ENCODE data around the gene THADA. TPM values are rescaled to one million over a fixed set of nuclear protein-coding genes. Genes with fewer than 3 reads are reported as not detected.
A peak's percentile ranks its signal among the peaks of the same experiment; 100 is the strongest.
"Not testable (repeated sequence)": the region's sequence is repeated elsewhere in the genome, so short reads cannot be mapped to it uniquely, and the experiment has no call there.

THADA gene
- total RNA-seq, 1 donor from 2014 or later, result 48.4 TPM

GRCh38 chr2:43612944-43613343 lies 17.1 kb upstream of the THADA start:
- Mint-ChIP-seq H3K27ac (no peak overlapping the region), H3K36me3 (ENCODE audit: low read depth) (no peaks in the 10 kb centered on the region), H3K27me3 (ENCODE audit: low read depth) (peaks cover 4% of the 10 kb centered on the region), H3K4me3 (ENCODE audit: low read depth) (no peak overlapping the region), H3K4me1 (ENCODE audit: low read depth) (peaks cover 9% of the 10 kb centered on the region), H3K9me3 (no peaks in the 10 kb centered on the region)
- intact Hi-C loops (cut with micrococcal nuclease), result loop anchor here (2.0 to 5.0 kb wide), 2 partner anchors 24 to 159 kb away; partner anchors contain the start of genes DYNC2LI1 and PLEKHH2
- no peak for DNase-seq (ENCODE audit: low spot score)

GRCh38 chr2:43611987-43612894 lies 16.4 kb upstream of the THADA start:
- Mint-ChIP-seq H3K9me3 (no peaks in the 10 kb centered on the region), H3K4me3 (ENCODE audit: low read depth) (no peak overlapping the region), H3K27ac (no peak overlapping the region), H3K4me1 (ENCODE audit: low read depth) (peaks cover 9% of the 10 kb centered on the region), H3K27me3 (ENCODE audit: low read depth) (peaks cover 4% of the 10 kb centered on the region), H3K36me3 (ENCODE audit: low read depth) (no peaks in the 10 kb centered on the region)
- DNase-seq (ENCODE audit: low spot score), result peak; percentile 61
- intact Hi-C loops (cut with micrococcal nuclease), result loop anchor here (2.0 to 5.0 kb wide), 2 partner anchors 25 to 160 kb away; partner anchors contain the start of genes DYNC2LI1 and PLEKHH2

DNA sequence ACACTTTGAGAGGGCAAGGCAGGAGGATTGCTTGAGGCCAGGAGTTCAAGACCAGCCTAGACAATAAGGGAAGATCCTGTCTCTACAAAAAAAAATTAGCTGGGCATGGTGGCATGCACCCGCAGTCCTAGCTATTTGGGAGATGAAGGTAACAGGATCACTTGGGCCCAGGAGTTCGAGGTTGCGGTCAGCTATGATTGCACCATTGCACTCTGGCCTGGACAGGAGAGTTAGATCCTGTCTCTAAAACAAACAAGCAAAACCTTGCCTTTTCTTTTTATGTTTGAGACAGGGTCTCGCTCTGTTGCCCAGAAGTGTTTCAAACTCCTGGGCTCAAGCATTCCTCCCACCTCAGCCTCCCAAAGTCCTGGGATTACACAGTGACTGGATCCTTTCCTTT lies 14.5 kb upstream of the THADA start:
- DNase-seq (ENCODE audit: low spot score), result no peak
- H3K27me3 Mint-ChIP-seq (ENCODE audit: low read depth), result no peaks in the 10 kb centered on the region
- H3K9me3 Mint-ChIP-seq, result no peaks in the 10 kb centered on the region
- H3K4me1 Mint-ChIP-seq (ENCODE audit: low read depth), result peaks cover 9% of the 10 kb centered on the region
- no peak overlapping the region for H3K27ac Mint-ChIP-seq
- no peak overlapping the region for H3K4me3 Mint-ChIP-seq (ENCODE audit: low read depth)
- no peaks in the 10 kb centered on the region for H3K36me3 Mint-ChIP-seq (ENCODE audit: low read depth)
- intact Hi-C loops (cut with micrococcal nuclease), result loop anchor here (5.0 kb wide), 1 partner anchor 162 kb away; the partner anchor contains the start of gene DYNC2LI1

DNA sequence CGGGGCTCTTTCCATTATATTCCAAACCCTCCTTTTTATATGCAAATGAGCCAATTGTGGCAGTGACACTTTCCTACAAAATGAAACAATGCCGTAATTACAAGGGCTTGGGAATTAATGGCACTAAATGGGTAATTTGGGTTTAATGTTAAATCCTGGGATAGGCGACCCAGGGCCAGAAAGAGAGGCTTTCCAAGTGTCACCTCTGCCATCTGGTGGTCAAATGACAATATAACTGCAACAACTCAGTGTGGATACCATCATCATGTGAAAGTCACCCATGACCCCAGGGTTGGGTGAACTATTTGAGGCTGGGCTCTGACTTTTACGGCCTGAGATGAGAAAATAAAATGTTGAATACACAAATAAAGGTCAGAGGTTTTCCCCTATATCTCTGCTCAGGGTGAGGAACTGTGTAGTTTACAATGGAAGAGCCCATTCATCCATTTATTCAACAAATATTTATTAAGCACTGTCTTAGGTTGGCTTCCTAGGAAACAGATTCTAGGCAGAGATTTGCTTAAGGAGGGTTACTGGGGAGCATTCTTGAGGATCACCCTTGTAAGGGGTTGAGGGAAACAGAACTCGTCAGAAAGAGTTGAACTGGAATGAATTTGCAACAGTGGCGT lies 13.6 kb upstream of the THADA start:
- no peak overlapping the region for H3K4me3 Mint-ChIP-seq (ENCODE audit: low read depth)
- no peaks in the 10 kb centered on the region for H3K9me3 Mint-ChIP-seq
- no peak overlapping the region for H3K27ac Mint-ChIP-seq
- no peaks in the 10 kb centered on the region for H3K27me3 Mint-ChIP-seq (ENCODE audit: low read depth)
- H3K4me1 Mint-ChIP-seq (ENCODE audit: low read depth), result peaks cover 14% of the 10 kb centered on the region
- intact Hi-C loops (cut with micrococcal nuclease), result loop anchor here (5.0 kb wide), 3 partner anchors 268 to 782 kb away; no protein-coding TSS in a partner anchor
- no peaks in the 10 kb centered on the region for H3K36me3 Mint-ChIP-seq (ENCODE audit: low read depth)
- no peak for DNase-seq (ENCODE audit: low spot score)

GRCh38 chr2:43605851-43606250 lies 10.0 kb upstream of the THADA start:
- no peak overlapping the region for H3K27ac Mint-ChIP-seq
- H3K4me3 Mint-ChIP-seq (ENCODE audit: low read depth), result no peak overlapping the region

GRCh38 chr2:43605079-43605655 lies 9.3 kb upstream of the THADA start:
- Mint-ChIP-seq H3K27ac (peak overlapping the region; percentile 40), H3K27me3 (ENCODE audit: low read depth) (no peaks in the 10 kb centered on the region), H3K36me3 (ENCODE audit: low read depth) (no peaks in the 10 kb centered on the region), H3K4me1 (ENCODE audit: low read depth) (peaks cover 18% of the 10 kb centered on the region), H3K4me3 (ENCODE audit: low read depth) (no peak overlapping the region), H3K9me3 (no peaks in the 10 kb centered on the region)
- intact Hi-C loops (cut with micrococcal nuclease), result loop anchor here (5.0 kb wide), 3 partner anchors 272 to 778 kb away; no protein-coding TSS in a partner anchor
- no peak for DNase-seq (ENCODE audit: low spot score)

More at GRCh38 chr2:43605851-43606250, 10.0 kb upstream of the THADA start:
- intact Hi-C loops (cut with micrococcal nuclease), result loop anchor here (5.0 kb wide), 3 partner anchors 271 to 779 kb away; no protein-coding TSS in a partner anchor
- no peaks in the 10 kb centered on the region for H3K9me3 Mint-ChIP-seq
- peaks cover 18% of the 10 kb centered on the region for H3K4me1 Mint-ChIP-seq (ENCODE audit: low read depth)
- H3K27me3 Mint-ChIP-seq (ENCODE audit: low read depth), result no peaks in the 10 kb centered on the region
- H3K36me3 Mint-ChIP-seq (ENCODE audit: low read depth), result no peaks in the 10 kb centered on the region
- DNase-seq (ENCODE audit: low spot score), result no peak

- Mint-ChIP-seq H3K9me3 (no peaks in the 10 kb centered on the region), H3K4me3 (ENCODE audit: low read depth) (no peak overlapping the region), H3K27ac (peak overlapping the region; percentile 40), H3K36me3 (ENCODE audit: low read depth) (no peaks in the 10 kb centered on the region), H3K4me1 (ENCODE audit: low read depth) (peaks cover 18% of the 10 kb centered on the region), H3K27me3 (ENCODE audit: low read depth) (no peaks in the 10 kb centered on the region)
- intact Hi-C loops (cut with micrococcal nuclease), result loop anchor here (5.0 kb wide), 3 partner anchors 273 to 777 kb away; no protein-coding TSS in a partner anchor
- DNase-seq (ENCODE audit: low spot score), result no peak
Measured at GRCh38 chr2:43604674-43605073, 8.8 kb upstream of the THADA start.

GRCh38 chr2:43600596-43600995 lies 4.8 kb upstream of the THADA start:
- intact Hi-C loops (cut with micrococcal nuclease); DNase-seq (ENCODE audit: low spot score); H3K36me3 Mint-ChIP-seq (ENCODE audit: low read depth); H3K27me3 Mint-ChIP-seq (ENCODE audit: low read depth); H3K27ac Mint-ChIP-seq; H3K9me3 Mint-ChIP-seq; H3K4me3 Mint-ChIP-seq (ENCODE audit: low read depth): not testable (repeated sequence)
- H3K4me1 Mint-ChIP-seq (ENCODE audit: low read depth), result peaks cover 24% of the 10 kb centered on the region

GRCh38 chr2:43594875-43595274 lies 963 bp downstream of the THADA start:
- H3K4me1 Mint-ChIP-seq (ENCODE audit: low read depth), result peaks cover 32% of the 10 kb centered on the region
- peak overlapping the region; percentile 98 for H3K27ac Mint-ChIP-seq
- H3K4me3 Mint-ChIP-seq (ENCODE audit: low read depth), result peak overlapping the region; percentile 92
- no peaks in the 10 kb centered on the region for H3K9me3 Mint-ChIP-seq
- H3K27me3 Mint-ChIP-seq (ENCODE audit: low read depth), result no peaks in the 10 kb centered on the region
- intact Hi-C loops (cut with micrococcal nuclease), result no loop called here
- no peak for DNase-seq (ENCODE audit: low spot score)
- H3K36me3 Mint-ChIP-seq (ENCODE audit: low read depth), result peaks cover 28% of the 10 kb centered on the region

DNA sequence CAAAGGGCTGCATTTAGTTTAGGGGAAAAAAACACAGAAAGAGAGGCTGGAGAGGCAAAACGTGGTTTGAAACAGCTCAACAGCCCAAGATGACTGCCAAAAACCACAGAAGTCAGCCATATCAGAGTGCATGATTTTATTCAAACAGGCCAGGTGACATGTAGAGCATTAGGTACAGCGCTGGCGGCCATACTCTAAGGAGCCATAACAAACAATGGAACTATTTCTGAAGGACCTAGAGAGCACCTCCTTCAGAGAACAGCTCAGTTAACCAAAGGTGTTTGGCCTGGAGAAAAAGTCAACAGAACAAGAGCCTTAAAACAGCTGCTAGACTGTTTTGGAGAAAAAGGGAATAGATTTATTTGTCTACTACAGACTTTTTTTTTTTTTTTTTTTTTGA lies 2.6 kb downstream of the THADA start:
- intact Hi-C loops (cut with micrococcal nuclease), result no loop called here
- H3K4me3 Mint-ChIP-seq (ENCODE audit: low read depth), result peak overlapping the region; percentile 42
- H3K27me3 Mint-ChIP-seq (ENCODE audit: low read depth), result no peaks in the 10 kb centered on the region
- H3K9me3 Mint-ChIP-seq, result no peaks in the 10 kb centered on the region
- no peak overlapping the region for H3K27ac Mint-ChIP-seq
- peaks cover 32% of the 10 kb centered on the region for H3K4me1 Mint-ChIP-seq (ENCODE audit: low read depth)
- no peak for DNase-seq (ENCODE audit: low spot score)
- peaks cover 35% of the 10 kb centered on the region for H3K36me3 Mint-ChIP-seq (ENCODE audit: low read depth)

DNA sequence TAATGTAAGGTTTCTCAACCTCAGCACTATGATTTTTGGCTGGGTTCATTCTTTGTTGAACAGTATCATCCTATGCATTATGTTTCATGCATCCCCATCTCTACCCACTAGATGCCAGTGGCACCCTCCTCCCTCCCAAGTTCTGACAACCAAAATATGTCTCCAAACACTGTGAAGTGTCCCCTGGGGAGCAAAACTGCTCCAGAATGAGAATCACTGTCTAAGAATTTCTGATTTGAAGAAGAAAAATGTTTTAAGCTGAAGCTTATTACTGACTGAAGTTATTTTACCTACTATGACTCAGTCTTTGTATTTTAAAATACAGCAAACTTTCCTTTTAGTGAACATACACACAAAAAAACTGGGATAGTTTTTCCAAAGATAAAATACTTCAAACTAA lies 3.4 kb downstream of the THADA start:
- Mint-ChIP-seq H3K27ac (no peak overlapping the region), H3K9me3 (no peaks in the 10 kb centered on the region), H3K4me1 (ENCODE audit: low read depth) (peaks cover 28% of the 10 kb centered on the region), H3K4me3 (ENCODE audit: low read depth) (no peak overlapping the region), H3K27me3 (ENCODE audit: low read depth) (no peaks in the 10 kb centered on the region), H3K36me3 (ENCODE audit: low read depth) (peaks cover 42% of the 10 kb centered on the region)
- no peak for DNase-seq (ENCODE audit: low spot score)
- intact Hi-C loops (cut with micrococcal nuclease), result no loop called here

- H3K27ac Mint-ChIP-seq, result no peak overlapping the region
Measured at GRCh38 chr2:43585708-43586107, 10.1 kb downstream of the THADA start.

More at GRCh38 chr2:43585708-43586107, 10.1 kb downstream of the THADA start:
- peaks cover 13% of the 10 kb centered on the region for H3K4me1 Mint-ChIP-seq (ENCODE audit: low read depth)
- H3K27me3 Mint-ChIP-seq (ENCODE audit: low read depth), result no peaks in the 10 kb centered on the region
- intact Hi-C loops (cut with micrococcal nuclease), result no loop called here
- no peak overlapping the region for H3K4me3 Mint-ChIP-seq (ENCODE audit: low read depth)
- no peaks in the 10 kb centered on the region for H3K9me3 Mint-ChIP-seq
- DNase-seq (ENCODE audit: low spot score), result no peak
- peaks cover 71% of the 10 kb centered on the region for H3K36me3 Mint-ChIP-seq (ENCODE audit: low read depth)
